Panc1 (cell line): ENCODE measurements around the gene CD276.

ENCODE experiments used
- CTCF ChIP-seq: fragments of 450-650 bp; IDR thresholded peaks from 2 replicates; pipeline ENCODE4 v1.5.1; 2017; ENCODE audit warnings: mild to moderate bottlenecking
- POLR2AphosphoS5 ChIP-seq: IDR thresholded peaks from 2 replicates; pipeline ENCODE4 v1.6.1; 2012; ENCODE audit warnings: mild to moderate bottlenecking, low read depth, low read length, moderate library complexity
- SIN3A ChIP-seq: IDR thresholded peaks from 2 replicates; pipeline ENCODE4 v1.6.1; 2012; ENCODE audit warnings: low read depth, mild to moderate bottlenecking, low read length, moderate library complexity, borderline replicate concordance; ENCODE audit not compliant: insufficient read depth
- TF ChIP-seq, protein P1 (sequence below), 2 experiments: IDR thresholded peaks; 2 replicates each; pipeline ENCODE4 v1.6.1; 2011 to 2012; ENCODE audit warnings: low read depth in 2 of 2, control low read depth in 1 of 2, low read length in 1 of 2, mild to moderate bottlenecking in 1 of 2, moderate library complexity in 1 of 2; ENCODE audit not compliant: insufficient read depth in 1 of 2

DNA sequence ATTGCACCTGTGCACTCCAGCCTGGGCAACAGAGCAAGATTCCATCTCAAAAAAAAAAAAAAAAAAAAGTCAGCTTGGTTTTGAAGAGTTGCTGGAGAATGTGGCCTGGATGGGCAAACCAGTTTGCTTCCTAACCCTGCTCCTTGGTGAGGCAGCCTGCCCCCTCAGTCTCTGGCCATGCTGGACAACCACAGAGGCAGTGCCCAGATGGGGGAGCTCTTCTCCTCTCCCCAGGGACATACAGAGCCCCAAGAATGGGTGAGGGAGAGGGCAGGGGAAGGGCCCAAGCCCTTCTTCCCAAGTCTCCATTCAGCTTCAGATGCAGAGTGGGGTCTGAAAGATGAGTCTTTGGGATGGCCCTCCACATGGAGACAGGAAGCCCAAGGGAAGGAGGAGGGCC is 27.9 kb downstream of the CD276 start:
- TF ChIP-seq POLR2AphosphoS5: no peak
- TF ChIP-seq CTCF: no peak; the same call in 1 of the 2 replicates
- TF ChIP-seq, protein P1, sequence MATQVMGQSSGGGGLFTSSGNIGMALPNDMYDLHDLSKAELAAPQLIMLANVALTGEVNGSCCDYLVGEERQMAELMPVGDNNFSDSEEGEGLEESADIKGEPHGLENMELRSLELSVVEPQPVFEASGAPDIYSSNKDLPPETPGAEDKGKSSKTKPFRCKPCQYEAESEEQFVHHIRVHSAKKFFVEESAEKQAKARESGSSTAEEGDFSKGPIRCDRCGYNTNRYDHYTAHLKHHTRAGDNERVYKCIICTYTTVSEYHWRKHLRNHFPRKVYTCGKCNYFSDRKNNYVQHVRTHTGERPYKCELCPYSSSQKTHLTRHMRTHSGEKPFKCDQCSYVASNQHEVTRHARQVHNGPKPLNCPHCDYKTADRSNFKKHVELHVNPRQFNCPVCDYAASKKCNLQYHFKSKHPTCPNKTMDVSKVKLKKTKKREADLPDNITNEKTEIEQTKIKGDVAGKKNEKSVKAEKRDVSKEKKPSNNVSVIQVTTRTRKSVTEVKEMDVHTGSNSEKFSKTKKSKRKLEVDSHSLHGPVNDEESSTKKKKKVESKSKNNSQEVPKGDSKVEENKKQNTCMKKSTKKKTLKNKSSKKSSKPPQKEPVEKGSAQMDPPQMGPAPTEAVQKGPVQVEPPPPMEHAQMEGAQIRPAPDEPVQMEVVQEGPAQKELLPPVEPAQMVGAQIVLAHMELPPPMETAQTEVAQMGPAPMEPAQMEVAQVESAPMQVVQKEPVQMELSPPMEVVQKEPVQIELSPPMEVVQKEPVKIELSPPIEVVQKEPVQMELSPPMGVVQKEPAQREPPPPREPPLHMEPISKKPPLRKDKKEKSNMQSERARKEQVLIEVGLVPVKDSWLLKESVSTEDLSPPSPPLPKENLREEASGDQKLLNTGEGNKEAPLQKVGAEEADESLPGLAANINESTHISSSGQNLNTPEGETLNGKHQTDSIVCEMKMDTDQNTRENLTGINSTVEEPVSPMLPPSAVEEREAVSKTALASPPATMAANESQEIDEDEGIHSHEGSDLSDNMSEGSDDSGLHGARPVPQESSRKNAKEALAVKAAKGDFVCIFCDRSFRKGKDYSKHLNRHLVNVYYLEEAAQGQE (IDR thresholded peaks at IDR 0.05; ENCODE audit: insufficient read depth in 1 of 2, low read depth in 2 of 2, low read length in 1 of 2): no peak
- TF ChIP-seq SIN3A: no peak
